H1 (cell line): ENCODE data around the gene CKLF. TPM values are rescaled to one million over a fixed set of nuclear protein-coding genes. Genes with fewer than 3 reads are reported as not detected.

Experiments used
- CTCF ChIA-PET: fragments of 300-600 bp; sonication (Branson Sonifier 250); formaldehyde crosslinking; loops from one replicate; lab custom pipeline; 2021; ENCODE audit not compliant: partially characterized antibody; lab: Charles Lee
- POLR2A ChIA-PET: fragments of 300-600 bp; sonication (Branson Sonifier 250); formaldehyde crosslinking; loops from one replicate; lab custom pipeline; 2021; ENCODE audit warnings: inconsistent platforms; ENCODE audit not compliant: partially characterized antibody; lab: Charles Lee
- DNase-seq, 2 experiments: peaks; one replicate each; pipeline versions ENCODE4 v3.0.0 to v3.0.0-alpha.2; 2010 to 2022; ENCODE audit warnings: low spot score in 2 of 2, low read depth in 1 of 2, mixed read lengths in 1 of 2
- FAIRE-seq: peaks from 2 replicates; lab custom pipeline; 2011; peaks lifted over from hg19 to GRCh38; lab: Jason Lieb, UNC
- H2AFZ ChIP-seq: 2 replicates; pipeline ENCODE4 v1.8.1; 2012; ENCODE audit warnings: low read length, inconsistent platforms
- H2AK5ac ChIP-seq: 2 replicates; pipeline ENCODE4 v1.6.1; 2013; ENCODE audit warnings: low read depth, low read length
- H2BK120ac ChIP-seq: replicated peaks from 2 replicates; pipeline ENCODE3; 2013; ENCODE audit warnings: low read depth, low read length, inconsistent platforms
- H2BK12ac ChIP-seq: 2 replicates; pipeline ENCODE4 v1.6.1; 2013; ENCODE audit warnings: low read depth, low read length
- H2BK15ac ChIP-seq: 2 replicates; pipeline ENCODE4 v1.6.1; 2013; ENCODE audit warnings: low read length
- H2BK20ac ChIP-seq: 2 replicates; pipeline ENCODE4 v1.6.1; 2013; ENCODE audit warnings: low read length
- H2BK5ac ChIP-seq: 2 replicates; pipeline ENCODE4 v1.6.1; 2013; ENCODE audit warnings: low read depth, low read length
- H3K14ac ChIP-seq: 2 replicates; pipeline ENCODE4 v1.6.1; 2013; ENCODE audit warnings: inconsistent platforms; ENCODE audit not compliant: insufficient read length
- H3K18ac ChIP-seq: 2 replicates; pipeline ENCODE4 v1.6.1; 2013; ENCODE audit warnings: low read length; ENCODE audit errors: extremely low read depth
- H3K23ac ChIP-seq: 2 replicates; pipeline ENCODE4 v1.6.1; 2013; ENCODE audit warnings: inconsistent platforms; ENCODE audit not compliant: insufficient read length
- H3K23me2 ChIP-seq: 2 replicates; pipeline ENCODE4 v1.6.1; 2013; ENCODE audit warnings: low read depth, low read length
- H3K27ac ChIP-seq: 2 replicates; pipeline ENCODE4 v1.6.1; 2011; ENCODE audit warnings: low read depth, low read length, inconsistent platforms
- H3K27me3 ChIP-seq, 4 experiments: replicated peaks in 1 of 4; 1 replicate in 1 of 4; 2 replicates in 3 of 4; pipeline versions ENCODE4 v1.6.1 to v1.8.1; 2011 to 2013; ENCODE audit warnings: low read length in 3 of 4, mild to moderate bottlenecking in 3 of 4, inconsistent platforms in 2 of 4, mixed read lengths in 2 of 4, moderate library complexity in 1 of 4; ENCODE audit not compliant: control insufficient read depth in 3 of 4, insufficient read depth in 3 of 4; ENCODE audit errors: extremely low read depth in 1 of 4
- H3K36me3 ChIP-seq, 4 experiments: 2 replicates each; pipeline versions ENCODE4 v1.6.1 to v1.8.1; 2011 to 2013; ENCODE audit warnings: mild to moderate bottlenecking in 4 of 4, low read length in 3 of 4, moderate library complexity in 2 of 4, control low read depth in 1 of 4, inconsistent platforms in 1 of 4; ENCODE audit not compliant: insufficient read depth in 4 of 4, control insufficient read depth in 2 of 4
- H3K4ac ChIP-seq: replicated peaks from 2 replicates; pipeline ENCODE3; 2013; ENCODE audit warnings: low read length, low read depth, mixed read lengths, inconsistent platforms; ENCODE audit not compliant: insufficient read length
- H3K4me1 ChIP-seq, 4 experiments: replicated peaks in 1 of 4; 1 replicate in 1 of 4; 2 replicates in 3 of 4; pipeline versions ENCODE4 v1.6.1 to v1.8.1; 2011 to 2013; ENCODE audit warnings: low read length in 3 of 4, inconsistent platforms in 2 of 4, mixed read lengths in 1 of 4; ENCODE audit not compliant: insufficient read depth in 4 of 4, control insufficient read depth in 3 of 4
- H3K4me2 ChIP-seq, 2 experiments: 2 replicates each; pipeline versions ENCODE4 v1.6.1 to v1.8.1; 2011 to 2013; ENCODE audit warnings: low read depth in 2 of 2, low read length in 2 of 2, control low read depth in 1 of 2, inconsistent platforms in 1 of 2, mild to moderate bottlenecking in 1 of 2; ENCODE audit not compliant: insufficient read depth in 1 of 2
- H3K4me3 ChIP-seq, 4 experiments: fragments of 200-600, 300-600 bp in 1 of 4; sonication (generic), shearing (Covaris generic), sonication (Bioruptor Twin) in 1 of 4; 2 replicates each; pipeline versions ENCODE4 v1.5.1 to v1.8.1; 2011 to 2016; ENCODE audit warnings: low read length in 4 of 4, low read depth in 3 of 4, control low read depth in 2 of 4, inconsistent platforms in 2 of 4, mild to moderate bottlenecking in 2 of 4, mixed read lengths in 1 of 4, moderate library complexity in 1 of 4; ENCODE audit not compliant: insufficient read depth in 2 of 4; ENCODE audit errors: extremely low read depth in 1 of 4
- H3K56ac ChIP-seq: replicated peaks from 2 replicates; pipeline ENCODE3; 2013; ENCODE audit warnings: low read depth, mild to moderate bottlenecking, mixed read lengths, low read length, inconsistent platforms; ENCODE audit not compliant: insufficient read length
- H3K79me1 ChIP-seq: 2 replicates; pipeline ENCODE4 v1.6.1; 2013; ENCODE audit warnings: low read depth, low read length, control low read depth
- H3K79me2 ChIP-seq, 2 experiments: 2 replicates each; pipeline versions ENCODE4 v1.6.1 to v1.8.1; 2012 to 2013; ENCODE audit warnings: low read length in 2 of 2, mild to moderate bottlenecking in 2 of 2, inconsistent platforms in 1 of 2; ENCODE audit not compliant: insufficient read depth in 2 of 2, control insufficient read depth in 1 of 2
- H3K9ac ChIP-seq, 4 experiments: replicated peaks in 1 of 4; 1 replicate in 1 of 4; 2 replicates in 3 of 4; pipeline versions ENCODE4 v1.6.1 to v1.8.1; 2011 to 2013; ENCODE audit warnings: low read depth in 3 of 4, low read length in 3 of 4, control low read depth in 2 of 4, mild to moderate bottlenecking in 2 of 4, moderate library complexity in 2 of 4, inconsistent platforms in 1 of 4; ENCODE audit errors: extremely low read depth in 1 of 4
- H3K9me3 ChIP-seq, 2 experiments: 2 replicates each; pipeline versions ENCODE4 v1.6.1 to v1.8.1; 2012 to 2013; ENCODE audit warnings: mild to moderate bottlenecking in 2 of 2, moderate library complexity in 2 of 2, control low read depth in 1 of 2, inconsistent platforms in 1 of 2, low read depth in 1 of 2, low read length in 1 of 2, mixed read lengths in 1 of 2; ENCODE audit not compliant: insufficient read depth in 2 of 2
- H4K20me1 ChIP-seq, 2 experiments: replicated peaks in 1 of 2; 2 replicates each; pipeline versions ENCODE3 to v1.8.1; 2011 to 2013; ENCODE audit warnings: inconsistent platforms in 2 of 2, low read length in 2 of 2, mild to moderate bottlenecking in 1 of 2; ENCODE audit not compliant: insufficient read depth in 2 of 2, control insufficient read depth in 1 of 2
- H4K5ac ChIP-seq: 2 replicates; pipeline ENCODE4 v1.6.1; 2013; ENCODE audit warnings: low read length, low read depth, mixed read lengths, inconsistent platforms; ENCODE audit not compliant: insufficient read length
- H4K8ac ChIP-seq: 2 replicates; pipeline ENCODE4 v1.8.0; 2013; ENCODE audit warnings: mild to moderate bottlenecking, moderate library complexity, low read length, inconsistent platforms; ENCODE audit not compliant: insufficient read depth; ENCODE audit errors: extremely low read depth
- H4K91ac ChIP-seq: replicated peaks from 2 replicates; pipeline ENCODE3; 2013; ENCODE audit warnings: low read length, mixed read lengths, inconsistent platforms; ENCODE audit not compliant: insufficient read length
- ASH2L ChIP-seq: fragments of 200-600, 300-600 bp; sonication (generic); IDR thresholded peaks from one replicate; pipeline ENCODE4 v1.7.1; 2017; ENCODE audit warnings: low read length
- WGBS, 2 experiments: shearing (Covaris generic) in 1 of 2; methylation state at CpG; one replicate each; pipeline versions ENCODE4 v1.1.6 to v1.1.7; 2013 to 2015; ENCODE audit warnings: low lambda C conversion rate in 2 of 2, mixed read lengths in 2 of 2, inconsistent platforms in 1 of 2, low coverage in 1 of 2, missing lambda C conversion rate in 1 of 2; ENCODE audit not compliant: insufficient replicate concordance in 2 of 2, insufficient coverage in 1 of 2, insufficient read length in 1 of 2; ENCODE audit errors: extremely low coverage in 1 of 2, missing lambda C conversion rate in 1 of 2; 5-methylcytosine and 5-hydroxymethylcytosine counted together
- polyA plus RNA-seq, 7 experiments: library from polyadenylated mRNA; depleted of rRNA in 3 of 7; stranded (reverse) in 5 of 7; unstranded in 2 of 7; fragments of >200 nt in 5 of 7; fragments of 200-250 nt in 2 of 7; gene quantifications; 1 replicate in 5 of 7; 2 replicates in 1 of 7; 4 replicates in 1 of 7; pipeline versions ENCODE4 v1.2.1 to v1.2.3, GENCODE V29; 2011 to 2013; ENCODE audit warnings: missing spikeins in 2 of 7, mixed read lengths in 2 of 7
- total RNA-seq: library from RNA; stranded (reverse); fragmentation: NEBNext Ultra II Directional; extraction: Animal tissue kit (Norgen Biotek cat#: 25700); gene quantifications from 2 replicates; pipeline ENCODE4 v1.2.1, GENCODE V29; 2021

Gene CKLF
- total and polyA plus RNA-seq, 2 of the 8 experiments (the other 6 are each of a cell fraction or from before 2014, with no cell fraction given), result 21.1 to 63.5 TPM

DNA sequence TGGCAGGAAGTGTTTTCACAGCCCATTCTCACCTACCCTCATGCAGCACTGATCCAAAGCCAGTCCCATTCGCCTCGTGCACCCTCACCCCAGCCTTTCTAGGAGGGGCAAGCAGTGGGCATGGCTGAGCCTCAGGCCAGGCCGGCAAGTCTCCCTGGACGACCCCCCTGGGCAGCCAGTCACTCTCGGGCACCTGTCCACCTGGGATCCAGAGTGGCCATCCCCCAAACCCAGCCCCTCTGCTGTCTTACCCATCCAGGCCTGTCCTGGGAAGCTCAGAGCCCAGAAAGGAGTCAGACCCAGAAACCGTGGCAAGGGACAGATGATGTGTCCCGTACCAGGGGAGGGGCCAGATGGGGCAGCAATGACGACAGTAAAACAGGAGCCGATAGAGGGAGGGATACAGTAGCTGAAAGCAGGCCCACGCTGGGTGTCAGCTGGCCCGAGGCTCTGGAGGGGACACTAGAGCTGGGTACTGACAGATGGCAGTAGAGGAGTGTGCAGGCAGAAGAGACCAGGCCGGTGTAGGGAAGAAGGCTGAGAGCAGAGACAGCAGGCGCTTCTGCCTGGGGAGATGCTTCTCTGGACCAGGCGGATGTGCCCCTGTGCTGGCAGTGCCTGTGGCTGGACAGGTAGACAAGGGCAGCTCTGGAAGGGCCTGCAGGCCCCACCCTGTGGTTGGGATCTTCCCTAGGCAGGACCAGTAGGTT lies 57.9 kb downstream of the CKLF start:
- H4K8ac ChIP-seq, result no peak overlapping the region; the same call in 1 of the 2 replicates
- H4K5ac ChIP-seq, result no peak overlapping the region
- peaks cover 0 to 3% of the 10 kb centered on the region in 2 experiments; a peak in 2 of 4 replicates for H3K79me2 ChIP-seq
- peaks cover 9 to 33% (median 25%) of the 10 kb centered on the region in 4 experiments; a peak in 7 of 8 replicates for H3K36me3 ChIP-seq
- H3K14ac ChIP-seq, result no peak overlapping the region
- H4K91ac ChIP-seq, result no peak overlapping the region
- DNase-seq (no peak), FAIRE-seq (no peak)
- no peak overlapping the region for H3K23ac ChIP-seq
- CTCF ChIA-PET, result interaction anchor here (1.1 to 6.4 kb wide), 8 partner anchors 8 to 130 kb away, joined by 3 to 57 read pairs (median 10); no protein-coding TSS in a partner anchor
- no peaks in the 10 kb centered on the region for H3K27me3 ChIP-seq
- no peak overlapping the region for H3K4me2 ChIP-seq
- no peak overlapping the region for H2BK5ac ChIP-seq
- no peak overlapping the region for H2AFZ ChIP-seq
- no peak overlapping the region for H3K56ac ChIP-seq
- H2BK120ac ChIP-seq, result no peak overlapping the region
- H3K27ac ChIP-seq, result no peak overlapping the region
- peaks cover 5% of the 10 kb centered on the region; the same call in 1 of the 2 replicates for H3K79me1 ChIP-seq
- H3K4ac ChIP-seq, result no peak overlapping the region
- no peak overlapping the region for H2AK5ac ChIP-seq
- POLR2A ChIA-PET, result interaction anchor here (2.9 kb wide), 1 partner anchor 86 kb away, joined by 11 read pairs; the partner anchor contains the start of gene CMTM4
- H2BK20ac ChIP-seq, result no peak overlapping the region
- peaks cover 0 to 7% of the 10 kb centered on the region in 2 experiments; a peak in 1 of 4 replicates for H3K9me3 ChIP-seq
- H2BK12ac ChIP-seq, result no peak overlapping the region
- no peak overlapping the region for H3K18ac ChIP-seq
- 95% methylated on average over 14 of the region's 14 CpGs; no CpG with 5 or more reads in 1 of the 2 experiments for WGBS, 2 experiments
- H3K9ac ChIP-seq, result no peak overlapping the region
- H3K4me3 ChIP-seq, result no peak overlapping the region
- no peak for TF ChIP-seq ASH2L
- H3K23me2 ChIP-seq, result no peaks in the 10 kb centered on the region; the same call in 1 of the 2 replicates
- no peak overlapping the region for H2BK15ac ChIP-seq
- H3K4me1 ChIP-seq, result peaks cover 0 to 22% (median 13%) of the 10 kb centered on the region in 4 experiments; a peak in 6 of 7 replicates
- peaks cover 1 to 14% of the 10 kb centered on the region in 2 experiments for H4K20me1 ChIP-seq
